GM21423 (cell line): ENCODE results near the gene DPM2.
A peak's percentile ranks its signal among the peaks of the same experiment; 100 is the strongest.

Source experiments
- ATAC-seq: cut with Tn5 transposase; IDR thresholded peaks from one replicate; pipeline ENCODE4 v1.9.1; 2021; ENCODE audit warnings: mild to moderate bottlenecking, moderate library complexity; ENCODE audit not compliant: unreplicated experiment

DPM2 gene

GRCh38 chr9:127937388-127938297, at the start of gene DPM2:
Gene DPM2, minus strand, starts transcription at chr9:127937854. Its CDS starts 34 bp downstream, at chr9:127937820.
- ATAC-seq: peak; percentile 88

DNA sequence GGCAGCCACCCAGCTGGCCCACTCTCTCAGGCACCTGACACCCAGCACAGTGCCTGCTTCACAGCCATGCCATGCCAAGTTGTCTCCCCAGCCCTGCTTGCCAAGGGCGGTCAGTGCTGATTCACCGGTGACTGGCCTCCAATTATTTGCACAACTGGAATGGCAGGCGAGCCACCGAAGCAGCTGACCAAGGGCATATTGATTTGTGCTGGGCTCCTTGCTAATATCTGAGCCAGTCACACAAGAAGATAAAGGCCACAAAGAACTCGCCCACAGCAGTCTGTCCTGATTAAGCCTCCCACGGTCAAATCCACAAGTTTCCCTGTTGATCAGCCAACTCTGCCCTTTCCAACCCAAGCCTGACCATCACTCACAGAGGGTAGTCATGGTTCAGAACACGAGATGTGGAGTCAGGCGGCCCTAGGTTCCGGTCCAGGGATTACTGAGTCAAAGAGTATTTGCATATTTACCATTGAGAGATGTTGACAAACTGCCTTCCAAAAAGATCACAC, 49.5 kb upstream of the DPM2 start:
- ATAC-seq: no peak

DNA sequence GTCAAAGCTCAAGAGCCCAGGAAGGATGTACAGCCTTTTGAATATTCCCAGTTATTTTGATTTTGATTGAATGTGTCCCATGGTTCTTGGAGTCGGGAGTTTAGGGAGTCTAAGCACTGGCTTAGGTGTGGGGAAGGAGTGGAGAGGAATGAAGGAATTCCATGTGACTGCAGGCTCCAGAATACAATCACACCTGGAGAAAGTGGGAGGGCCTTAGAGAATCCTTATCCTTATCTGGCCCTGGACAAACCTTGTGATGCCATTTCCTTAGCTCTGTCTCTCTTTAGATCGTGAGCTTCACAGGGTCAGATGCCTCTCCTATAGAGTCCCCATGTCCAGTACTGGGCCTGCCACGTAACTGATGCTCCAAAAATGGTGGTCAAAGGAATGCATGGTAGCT, 47.4 kb upstream of the DPM2 start:
- no peak for ATAC-seq

DNA sequence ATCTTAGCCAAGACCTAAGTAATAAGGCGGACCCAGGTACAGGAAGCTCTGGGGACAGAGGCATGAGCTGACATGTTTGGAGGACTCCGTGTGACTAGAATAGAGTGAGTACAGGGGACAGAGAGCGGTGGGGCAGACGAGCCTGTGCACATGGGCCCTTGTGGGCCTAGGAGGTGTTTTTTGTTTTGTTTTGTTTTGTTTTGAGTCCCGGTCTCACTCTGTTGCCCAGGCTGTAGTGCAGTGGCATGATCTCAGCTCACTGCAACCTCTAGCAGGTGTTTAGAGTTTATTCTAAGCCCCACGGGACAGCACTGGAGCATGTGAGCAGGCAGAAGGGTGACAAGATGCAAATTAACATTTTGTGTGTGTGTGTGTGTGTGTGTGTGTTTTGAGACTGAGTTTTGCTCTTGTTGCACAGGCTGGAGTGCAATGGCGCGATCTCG, 46.2 kb upstream of the DPM2 start:
- ATAC-seq: no peak

- no peak for ATAC-seq
Observed at GRCh38 chr9:127982912-127983311, 45.3 kb upstream of the DPM2 start.

DNA sequence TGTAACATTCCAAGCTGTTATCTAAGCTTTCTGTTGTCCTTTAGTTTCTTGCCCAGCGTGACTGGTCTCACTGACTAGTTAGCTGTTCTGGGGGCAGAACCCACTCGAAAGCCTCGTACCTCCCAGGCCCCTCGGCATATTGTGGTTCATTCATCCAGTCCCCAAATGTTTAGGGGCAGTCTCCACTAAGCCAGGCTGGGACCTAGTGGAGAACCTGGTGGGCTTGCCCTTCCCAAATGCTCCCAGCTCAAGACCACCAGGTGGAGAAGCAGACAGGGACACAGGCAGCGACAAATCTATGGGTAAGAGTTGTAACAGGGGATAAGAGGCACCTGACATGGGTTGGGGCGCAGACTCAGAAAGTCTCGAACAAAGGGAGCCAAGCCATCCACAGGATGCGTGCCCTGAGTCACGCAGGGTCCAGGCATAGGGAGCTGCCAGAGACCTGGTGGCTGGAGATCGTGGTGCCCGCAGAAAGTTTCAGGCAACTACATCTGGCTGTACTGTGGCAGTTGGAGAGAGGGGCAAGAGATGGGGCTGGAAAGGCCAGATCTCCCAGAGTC, 44.0 kb upstream of the DPM2 start:
- no peak for ATAC-seq

GRCh38 chr9:127980706-127981558, 43.3 kb upstream of the DPM2 start, which contains the start of gene EEIG1:
Gene EEIG1, minus strand, starts transcription at chr9:127980989. Its CDS starts 852 bp downstream, at chr9:127980137.
- ATAC-seq: peak; percentile 78

GRCh38 chr9:127980060-127980705, 42.5 kb upstream of the DPM2 start:
- peak; percentile 28 for ATAC-seq

DNA sequence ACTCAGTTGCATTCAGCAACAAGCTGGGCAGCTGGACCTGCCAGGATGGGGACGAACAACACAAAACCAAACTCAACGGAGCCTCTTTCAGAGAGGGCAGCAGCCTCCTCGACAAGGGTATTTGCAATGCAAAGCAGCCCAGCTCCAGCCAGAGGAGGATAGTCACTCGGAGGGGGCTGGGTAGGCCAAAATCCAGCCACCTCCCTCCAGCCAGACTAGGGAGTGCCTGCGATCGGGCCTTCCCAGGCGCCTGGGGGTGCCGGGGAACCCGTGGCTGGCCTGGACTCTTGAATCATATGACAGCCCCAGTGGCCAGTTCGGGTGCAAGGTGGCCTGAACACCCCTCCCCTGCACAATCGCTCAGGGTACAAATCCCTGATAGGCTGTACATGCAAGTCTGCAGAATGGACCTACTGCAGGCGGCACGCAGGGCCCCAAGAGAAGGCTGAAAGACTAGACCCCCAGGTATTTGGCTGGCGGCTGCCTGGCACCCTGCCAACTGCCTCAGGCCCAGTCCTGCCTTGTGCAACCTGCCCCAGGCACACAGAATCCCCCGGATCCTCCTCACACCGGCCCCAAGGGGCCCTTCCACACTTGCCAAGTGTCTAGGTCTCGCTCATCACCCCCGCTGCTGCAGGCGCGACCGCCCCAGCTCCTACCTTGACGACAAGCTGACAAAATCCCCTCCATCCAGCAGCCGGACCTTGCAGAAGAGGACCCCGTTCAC, 41.8 kb upstream of the DPM2 start:
- ATAC-seq: no peak

GRCh38 chr9:127979015-127979332, 41.3 kb upstream of the DPM2 start:
- ATAC-seq: no peak

- ATAC-seq: no peak
Observed at GRCh38 chr9:127977884-127978647, 40.4 kb upstream of the DPM2 start.

GRCh38 chr9:127977009-127977883, 39.6 kb upstream of the DPM2 start:
- ATAC-seq: no peak

DNA sequence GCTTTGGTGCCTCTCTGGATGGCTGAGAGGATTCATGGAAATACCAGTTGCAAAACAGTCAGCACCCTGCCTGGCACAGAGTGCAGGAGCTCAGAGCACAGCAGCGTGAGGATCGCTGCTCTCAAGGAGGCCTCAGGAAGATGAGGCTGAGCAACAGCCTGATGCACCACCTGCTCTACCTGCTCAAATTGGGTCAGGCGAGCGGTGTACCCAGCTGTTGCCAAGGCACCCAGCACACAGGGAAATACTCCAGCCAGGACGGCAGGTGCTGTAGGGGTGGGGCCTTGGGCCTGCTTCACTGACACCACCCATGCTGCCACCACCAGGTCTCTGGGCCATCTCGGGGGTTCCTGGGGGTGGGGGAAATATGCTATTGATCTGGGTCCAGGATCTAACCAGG, 38.8 kb upstream of the DPM2 start:
- no peak for ATAC-seq

GRCh38 chr9:127975376-127976315, 38.0 kb upstream of the DPM2 start:
- ATAC-seq: no peak

- ATAC-seq: no peak
Observed at GRCh38 chr9:127974769-127975261, 37.2 kb upstream of the DPM2 start.

DNA sequence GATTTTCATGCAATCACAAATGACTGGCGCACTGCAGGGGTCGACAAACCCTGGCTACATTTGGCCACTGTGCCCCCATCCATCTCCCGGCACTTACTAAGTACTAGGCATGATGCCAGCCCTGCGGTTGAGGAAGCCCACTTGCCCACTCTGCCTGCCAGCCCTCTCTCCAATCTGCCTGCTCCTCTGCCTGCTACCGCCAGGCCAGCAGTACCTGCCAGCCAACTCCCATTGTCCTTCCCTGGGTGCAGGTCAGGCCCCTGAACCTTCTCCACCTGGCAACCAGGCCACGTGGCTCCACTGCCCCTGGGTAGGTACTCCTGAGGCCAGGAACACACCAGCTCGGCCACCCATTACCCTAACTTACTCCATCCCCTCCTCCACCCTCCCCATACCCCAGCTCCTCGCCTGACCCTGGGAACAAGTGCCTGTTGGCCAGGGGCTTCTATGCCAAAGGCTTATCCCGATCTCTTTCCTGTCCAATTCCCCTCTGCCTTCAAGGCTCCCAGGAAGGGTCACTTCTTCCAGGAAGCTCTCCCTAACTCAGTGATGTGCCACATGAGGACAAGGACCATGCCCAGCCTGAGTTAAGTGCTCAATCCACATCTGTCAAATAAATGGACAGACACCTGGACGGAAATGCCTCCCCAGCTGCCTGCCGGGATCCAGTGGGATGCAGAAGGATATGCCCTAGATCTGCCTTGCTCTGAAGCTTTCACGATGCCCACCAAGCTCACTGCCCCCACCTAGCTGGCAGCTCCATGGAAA, 36.5 kb upstream of the DPM2 start:
- ATAC-seq: no peak
